Keratinocyte (primary cell): ENCODE data around the gene SPATA24.

ENCODE experiments used
- EZH2 ChIP-seq: IDR thresholded peaks from one replicate; pipeline ENCODE4 v1.6.1; 2012; ENCODE audit warnings: inconsistent platforms, mild to moderate bottlenecking, low read length, moderate library complexity
- TF ChIP-seq, protein P1 (sequence below), 3 experiments: IDR thresholded peaks in 1 of 3; conservative IDR thresholded peaks in 1 of 3; optimal IDR thresholded peaks in 1 of 3; 2 replicates in 2 of 3; 3 replicates in 1 of 3; pipeline versions ENCODE3 to v1.5.1; 2011; ENCODE audit warnings: low read length in 3 of 3, mild to moderate bottlenecking in 3 of 3, moderate library complexity in 2 of 3, control low read depth in 1 of 3, inconsistent platforms in 1 of 3; ENCODE audit not compliant: insufficient read depth in 2 of 3; ENCODE audit errors: extremely low read depth in 1 of 3

DNA sequence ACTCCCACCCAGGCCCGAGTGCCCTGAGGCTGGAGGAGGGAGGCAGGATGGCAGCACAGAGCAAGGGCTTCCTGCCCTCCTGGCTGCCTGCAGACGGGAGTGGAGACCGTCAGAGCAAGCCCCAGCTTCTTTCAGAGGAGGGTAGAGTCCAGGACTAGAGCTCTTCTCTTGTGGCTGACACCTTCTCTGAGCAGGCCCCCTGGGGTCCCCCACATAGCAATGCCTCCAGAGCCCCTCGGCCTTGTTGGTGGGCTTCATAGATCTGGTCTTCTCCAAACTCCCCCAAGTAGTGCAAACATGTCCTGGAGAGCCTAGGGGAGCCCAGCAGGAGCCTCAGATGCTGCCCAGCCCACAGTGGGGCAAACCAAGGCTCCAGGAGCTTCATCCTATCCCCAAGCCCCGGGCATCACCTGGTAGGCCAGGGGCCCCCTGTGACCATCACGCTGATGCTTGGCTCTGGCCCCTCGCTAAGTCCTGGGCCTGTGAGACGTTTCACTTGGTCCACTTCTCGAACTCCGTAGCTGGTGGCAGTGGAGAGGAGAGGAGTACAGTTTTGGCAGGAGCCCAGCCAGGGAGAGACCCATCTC is 16.2 kb downstream of the SPATA24 start:
- TF ChIP-seq, protein P1, sequence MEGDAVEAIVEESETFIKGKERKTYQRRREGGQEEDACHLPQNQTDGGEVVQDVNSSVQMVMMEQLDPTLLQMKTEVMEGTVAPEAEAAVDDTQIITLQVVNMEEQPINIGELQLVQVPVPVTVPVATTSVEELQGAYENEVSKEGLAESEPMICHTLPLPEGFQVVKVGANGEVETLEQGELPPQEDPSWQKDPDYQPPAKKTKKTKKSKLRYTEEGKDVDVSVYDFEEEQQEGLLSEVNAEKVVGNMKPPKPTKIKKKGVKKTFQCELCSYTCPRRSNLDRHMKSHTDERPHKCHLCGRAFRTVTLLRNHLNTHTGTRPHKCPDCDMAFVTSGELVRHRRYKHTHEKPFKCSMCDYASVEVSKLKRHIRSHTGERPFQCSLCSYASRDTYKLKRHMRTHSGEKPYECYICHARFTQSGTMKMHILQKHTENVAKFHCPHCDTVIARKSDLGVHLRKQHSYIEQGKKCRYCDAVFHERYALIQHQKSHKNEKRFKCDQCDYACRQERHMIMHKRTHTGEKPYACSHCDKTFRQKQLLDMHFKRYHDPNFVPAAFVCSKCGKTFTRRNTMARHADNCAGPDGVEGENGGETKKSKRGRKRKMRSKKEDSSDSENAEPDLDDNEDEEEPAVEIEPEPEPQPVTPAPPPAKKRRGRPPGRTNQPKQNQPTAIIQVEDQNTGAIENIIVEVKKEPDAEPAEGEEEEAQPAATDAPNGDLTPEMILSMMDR (optimal IDR thresholded peaks at IDR 0.05 in 1 of 3, IDR thresholded peaks at IDR 0.05 in 1 of 3, conservative IDR thresholded peaks at IDR 0.05 in 1 of 3; ENCODE audit: extremely low read depth in 1 of 3, insufficient read depth in 2 of 3, low read length in 3 of 3) = no peak
- TF ChIP-seq EZH2 = no peak
